ENCODE data around the gene EDA.
A peak's percentile ranks its signal among the peaks of the same experiment; 100 is the strongest.

Gene EDA

DNA sequence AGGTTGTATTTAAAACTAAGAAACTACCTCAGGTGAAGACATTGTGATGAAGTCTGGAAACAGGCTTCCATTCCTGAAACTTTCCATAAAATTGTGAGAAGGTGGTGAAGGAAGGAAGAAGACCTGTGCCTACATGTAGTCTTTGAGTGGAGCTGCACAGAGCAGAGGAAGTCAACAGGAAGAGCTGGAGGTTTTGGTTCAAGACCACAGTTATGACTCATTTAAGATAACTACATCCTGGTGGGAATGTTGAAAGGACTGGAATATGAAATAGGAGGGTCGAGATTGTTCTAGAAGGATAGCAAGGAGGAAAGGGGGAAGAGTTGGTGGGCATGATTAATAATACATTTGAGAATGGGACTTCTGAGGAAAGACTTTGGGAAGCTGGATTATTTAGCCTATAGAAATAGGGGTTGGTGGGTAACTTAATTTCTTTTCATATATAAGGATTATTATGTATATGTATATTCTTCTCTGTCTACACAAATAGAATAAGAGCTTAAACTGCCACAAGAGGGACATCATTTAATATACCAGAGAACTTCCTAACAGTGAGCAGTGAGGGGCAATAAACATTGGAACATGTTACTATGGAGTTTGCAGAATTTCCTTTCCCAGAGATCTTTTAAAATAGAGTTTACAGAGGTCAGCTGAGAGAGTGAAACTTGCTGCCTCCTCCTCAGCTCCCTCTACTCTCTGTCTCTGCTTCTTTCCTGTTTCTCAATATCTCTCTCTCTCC lies 410.4 kb downstream of the EDA start:
- no peak for DNase-seq (ENCODE audit: low read depth)

DNA sequence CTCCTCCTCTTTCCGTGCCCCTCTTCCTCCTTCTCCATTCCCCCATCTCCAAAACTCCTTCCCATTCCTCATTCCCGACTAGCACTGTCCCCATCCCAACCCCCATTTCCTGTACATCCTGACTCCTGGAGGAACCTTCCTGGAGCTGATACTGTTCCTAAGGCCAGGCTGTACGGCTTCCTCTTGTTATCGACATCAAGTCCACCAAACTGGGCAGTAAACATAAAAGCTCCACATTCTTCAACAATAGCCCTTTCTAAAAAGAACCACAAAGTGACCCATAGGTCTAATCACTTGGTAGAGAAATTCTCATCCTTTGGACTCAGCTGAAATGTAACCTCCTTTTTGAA lies 410.9 kb downstream of the EDA start:
- DNase-seq (ENCODE audit: low read depth), result no peak

DNA sequence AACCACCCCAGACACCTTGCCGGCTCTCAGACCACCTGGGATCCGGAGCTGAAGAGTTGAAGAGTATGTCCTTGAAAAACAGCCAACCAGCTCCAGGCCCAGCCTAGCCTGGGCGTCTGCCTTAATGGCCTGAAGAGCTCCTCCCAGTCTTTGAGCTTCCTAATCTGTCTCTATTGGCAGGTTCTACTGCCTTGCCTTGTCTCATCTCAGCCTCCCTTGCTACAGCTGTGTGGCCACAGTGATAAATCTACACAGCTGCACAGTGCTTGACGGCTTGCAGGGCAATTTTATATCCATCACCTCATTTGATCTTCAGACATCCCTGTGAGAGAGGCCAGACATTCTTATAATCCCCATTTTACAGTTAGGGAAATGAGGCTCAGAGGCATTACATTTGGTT lies 413.9 kb downstream of the EDA start:
- no peak for DNase-seq (ENCODE audit: low read depth)

- DNase-seq (ENCODE audit: low read depth), result peak; percentile 10
These were observed 414.4 kb downstream of the EDA start for GRCh38 chrX:70030301-70030767.

GRCh38 chrX:70032792-70033191 lies 416.9 kb downstream of the EDA start:
- no peak for DNase-seq (ENCODE audit: low read depth)

- DNase-seq (ENCODE audit: low read depth), result no peak
These were observed 417.6 kb downstream of the EDA start for GRCh38 chrX:70033348-70034051.

DNA sequence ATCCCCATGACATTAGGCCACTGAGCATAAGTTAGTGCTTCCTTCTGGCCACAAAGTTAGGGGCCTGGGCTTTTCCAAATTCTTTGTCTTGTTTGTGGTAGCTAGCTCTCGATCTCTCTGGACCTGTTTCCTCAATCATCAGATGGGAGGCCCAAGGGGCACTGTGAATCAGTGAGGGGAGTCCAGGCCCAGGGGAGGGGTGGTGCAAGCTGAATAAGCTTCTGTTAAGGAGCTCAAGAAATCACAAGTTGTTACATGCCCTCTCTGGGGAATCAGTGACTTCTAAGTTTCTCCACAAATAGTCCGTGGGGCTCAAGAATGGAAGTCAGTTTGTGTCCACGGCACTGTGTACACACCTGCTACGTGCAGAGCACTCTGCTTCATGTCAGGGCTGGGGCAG lies 418.7 kb downstream of the EDA start:
- DNase-seq (ENCODE audit: low read depth), result no peak

DNA sequence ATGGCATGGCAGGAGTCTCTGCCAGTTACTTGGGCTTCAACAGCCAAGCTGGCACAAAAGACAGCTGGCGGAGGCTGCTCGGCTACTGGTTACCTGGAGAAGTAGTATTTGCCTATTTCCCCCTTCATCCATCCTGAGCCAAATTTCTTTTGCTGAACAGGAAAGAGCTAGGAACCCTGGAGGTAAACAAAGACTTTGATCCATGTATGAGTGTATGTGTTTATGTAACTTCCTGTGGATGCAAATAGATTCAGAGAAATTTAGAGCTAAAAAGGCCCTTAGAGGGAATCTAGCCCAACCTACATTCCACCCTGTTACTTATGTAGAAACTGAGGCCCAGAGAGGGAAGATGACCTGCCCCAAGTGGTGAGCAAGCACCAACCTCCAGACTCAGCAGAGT lies 422.6 kb downstream of the EDA start:
- no peak for DNase-seq (ENCODE audit: low read depth)

GRCh38 chrX:70038951-70039350 lies 423.0 kb downstream of the EDA start:
- no peak for DNase-seq (ENCODE audit: low read depth)

DNA sequence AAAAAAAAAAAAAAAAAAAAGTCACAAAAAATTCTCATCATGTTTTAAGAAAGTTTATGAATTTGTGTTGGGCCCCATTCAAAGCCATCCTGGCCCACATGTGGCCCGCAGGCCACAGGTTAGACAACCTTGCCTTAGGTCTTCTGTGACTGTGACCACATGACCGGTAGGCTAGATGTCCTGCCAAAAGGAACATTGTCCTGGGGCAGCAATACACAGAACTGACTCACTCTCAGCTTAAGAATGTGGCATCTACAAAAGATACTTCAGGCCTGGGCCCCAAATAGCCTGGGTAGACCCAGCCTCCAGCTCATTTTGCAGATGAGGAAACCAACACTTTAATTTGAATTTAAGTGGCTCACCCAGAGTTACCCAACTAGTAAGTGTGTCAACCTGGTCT lies 423.8 kb downstream of the EDA start:
- DNase-seq (ENCODE audit: low read depth), result no peak

DNA sequence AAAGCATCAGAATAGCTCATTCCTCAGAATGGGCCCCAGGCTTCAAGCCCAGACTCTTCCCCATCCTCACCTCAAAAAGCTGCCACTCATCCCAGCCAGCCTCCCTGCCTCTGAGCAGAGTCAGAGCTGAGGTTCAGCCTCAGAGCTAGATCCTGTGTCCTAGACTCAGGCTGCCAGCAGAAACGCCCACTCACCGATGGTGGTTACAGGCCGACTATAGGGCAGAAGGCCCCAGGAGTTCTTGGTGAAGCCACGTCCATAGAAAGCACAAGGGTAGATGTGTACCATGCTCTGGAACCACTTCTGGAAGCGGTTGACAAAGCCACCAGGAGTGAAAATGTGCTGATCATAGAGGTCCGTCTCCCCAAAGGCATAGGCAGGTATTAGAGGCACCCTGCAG lies 426.1 kb downstream of the EDA start:
- DNase-seq (ENCODE audit: low read depth), result no peak

DNA sequence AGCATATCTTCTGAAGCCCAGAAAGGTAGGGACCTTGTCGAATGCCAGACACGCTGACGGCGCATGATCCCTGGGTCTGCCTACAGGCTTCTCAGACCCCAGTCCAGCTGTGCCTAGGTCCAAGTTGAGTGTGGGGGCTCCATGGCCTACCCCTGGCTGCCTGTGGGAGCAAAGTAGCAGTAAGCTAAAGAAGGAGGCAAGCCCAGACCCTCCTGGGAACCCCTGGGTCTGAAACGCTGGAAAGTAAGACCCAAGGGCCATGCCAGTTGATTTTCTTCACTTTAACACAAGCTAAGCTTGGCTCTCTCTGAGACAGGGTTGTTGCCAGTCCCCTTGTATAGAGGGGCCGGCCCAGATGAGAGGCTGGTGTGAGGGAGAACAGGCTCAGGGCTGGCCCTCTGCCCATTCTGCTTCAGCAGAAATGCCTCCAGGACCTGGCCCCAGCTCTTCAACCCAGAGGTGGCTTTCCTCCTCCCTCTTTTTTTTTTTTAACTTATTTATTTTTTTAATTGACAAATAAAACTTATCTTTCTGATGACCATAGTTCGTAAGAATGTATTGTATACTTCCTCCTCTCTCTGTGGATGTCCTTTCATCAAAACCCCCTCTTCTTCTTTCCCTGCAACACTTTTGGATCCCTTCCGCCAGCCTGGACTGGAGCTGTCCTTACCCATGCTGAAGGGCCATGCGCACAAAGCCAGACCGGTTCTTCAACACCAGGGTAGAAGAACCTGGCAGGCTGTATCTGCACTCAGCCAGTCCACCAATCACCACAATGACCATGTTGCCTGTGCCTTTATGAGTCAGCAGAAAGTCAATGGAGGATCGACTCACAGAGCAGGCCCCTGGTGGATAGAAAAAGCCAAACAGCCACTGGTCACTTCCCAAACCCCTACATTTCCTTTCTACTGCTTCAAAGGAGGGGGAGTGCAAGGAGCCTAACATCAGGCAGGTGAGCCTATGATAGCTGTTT lies 426.8 kb downstream of the EDA start:
- no peak for DNase-seq (ENCODE audit: low read depth)

DNA sequence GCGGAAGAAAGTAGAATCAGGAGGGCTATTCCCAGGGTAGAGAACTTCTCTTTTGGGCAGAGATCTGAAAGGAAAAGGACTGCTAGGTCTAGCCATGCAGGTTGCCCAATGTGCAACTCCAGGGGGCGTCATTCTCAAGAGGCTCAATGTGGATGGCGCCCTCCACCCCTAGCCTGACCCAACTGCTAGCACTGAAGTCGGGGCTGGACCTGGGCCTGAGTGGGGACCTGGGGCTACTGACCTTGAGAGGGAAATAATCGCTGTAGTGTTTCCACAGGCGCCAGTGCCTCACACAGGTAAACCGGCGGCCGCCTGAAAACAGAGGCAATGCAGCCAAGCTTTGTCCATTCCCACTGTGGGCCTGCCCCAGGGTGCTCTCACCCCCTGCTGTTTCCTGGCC lies 427.8 kb downstream of the EDA start:
- no peak for DNase-seq (ENCODE audit: low read depth)

DNA sequence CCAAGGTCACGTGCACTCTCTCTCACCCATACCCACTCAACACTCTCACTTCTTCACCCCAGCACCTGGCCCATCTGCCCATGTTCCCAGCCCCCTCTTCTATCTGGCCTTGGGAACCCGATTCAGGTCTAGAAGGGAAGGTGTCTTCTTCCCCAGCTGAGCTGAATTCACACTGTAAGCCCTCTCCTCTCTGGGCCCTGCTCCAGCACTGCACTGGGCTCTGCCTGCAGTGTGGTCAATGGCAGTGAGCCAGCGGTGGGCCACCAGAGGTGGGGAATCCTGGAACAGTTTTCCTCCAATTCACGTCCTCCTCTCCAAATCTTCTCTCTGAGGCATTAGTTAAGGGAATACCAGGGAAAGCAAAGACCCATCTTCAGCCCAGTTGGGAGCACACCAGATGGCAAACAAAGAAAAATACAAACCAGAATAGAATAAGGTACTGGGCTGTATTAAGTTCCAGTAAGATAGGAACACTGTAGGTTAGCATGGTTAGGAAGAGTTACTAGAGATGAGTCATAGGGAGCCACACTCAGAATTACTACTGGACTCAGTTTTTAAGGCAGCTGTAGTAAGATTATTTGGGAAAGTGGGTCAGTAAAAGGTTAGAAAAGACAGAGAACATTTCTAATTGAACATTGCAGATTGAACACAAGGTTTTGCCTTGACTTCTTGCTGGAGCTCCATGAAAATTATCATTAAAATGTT lies 428.8 kb downstream of the EDA start:
- DNase-seq (ENCODE audit: low read depth), result no peak

GRCh38 chrX:70046978-70047377 lies 431.1 kb downstream of the EDA start:
- no peak for DNase-seq (ENCODE audit: low read depth)

- no peak for DNase-seq (ENCODE audit: low read depth)
These were observed 433.5 kb downstream of the EDA start for GRCh38 chrX:70049406-70049805.

DNA sequence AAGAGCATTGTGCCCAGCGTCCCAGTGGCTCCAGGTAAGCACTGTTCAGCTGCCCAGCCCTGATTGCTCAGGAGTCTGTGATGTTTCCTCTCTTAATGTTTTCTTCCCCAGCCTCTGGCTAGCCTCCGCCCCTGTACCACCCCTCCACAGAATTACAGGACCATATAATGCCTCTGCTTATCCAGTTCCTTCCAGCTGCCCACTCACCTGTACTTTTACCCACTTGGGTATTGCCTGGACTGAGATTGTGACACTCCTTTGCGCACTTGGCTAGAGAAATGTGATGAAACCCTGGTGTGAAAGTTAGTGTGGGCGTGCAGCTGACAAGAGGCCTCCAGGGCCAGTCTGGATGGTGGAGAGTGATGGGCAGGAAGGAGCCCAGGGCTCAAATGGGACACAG lies 434.0 kb downstream of the EDA start, which contains the start of gene AWAT2:
Gene AWAT2 (minus strand): TSS at position 14 of the 400 bp plus-strand sequence. CDS start 6 bp downstream, at position 8.
- DNase-seq (ENCODE audit: low read depth), result no peak

DNA sequence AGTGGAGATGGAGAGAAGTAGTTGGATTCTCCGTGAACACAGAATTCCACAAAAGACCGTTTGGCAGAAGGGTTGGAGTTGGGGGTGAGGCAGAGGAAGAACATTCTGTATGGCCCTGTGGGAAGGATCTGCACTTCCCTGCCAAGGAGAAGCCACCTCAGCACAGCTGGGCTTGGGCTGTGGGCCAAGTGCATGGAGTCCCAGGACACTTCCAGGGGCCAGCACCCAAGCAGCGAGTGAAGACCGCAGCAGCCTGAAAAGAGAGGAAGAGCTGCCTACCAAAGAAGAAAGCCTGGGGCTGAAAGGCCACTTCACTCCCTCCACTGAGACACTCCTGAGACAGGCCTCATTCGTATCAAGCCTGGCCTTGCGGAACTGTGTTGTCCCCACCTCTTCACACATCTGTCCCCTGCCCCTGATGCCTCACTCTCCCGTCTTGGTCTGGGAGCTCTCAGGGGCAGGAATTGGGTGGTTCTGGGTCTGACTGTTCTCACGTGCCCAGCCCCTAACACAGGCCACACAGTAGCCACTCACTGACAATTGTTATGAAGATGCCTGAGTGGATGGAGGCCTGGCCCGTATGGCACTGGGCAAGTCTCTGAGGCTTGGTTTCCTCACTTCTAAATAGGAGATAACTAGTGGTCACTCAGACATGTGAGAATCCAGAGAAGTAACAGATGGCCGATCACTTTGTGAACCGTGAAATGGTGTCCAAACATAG lies 437.1 kb downstream of the EDA start:
- no peak for DNase-seq (ENCODE audit: low read depth)

- DNase-seq (ENCODE audit: low read depth), result no peak
These were observed 438.5 kb downstream of the EDA start for GRCh38 chrX:70054391-70054790.

DNA sequence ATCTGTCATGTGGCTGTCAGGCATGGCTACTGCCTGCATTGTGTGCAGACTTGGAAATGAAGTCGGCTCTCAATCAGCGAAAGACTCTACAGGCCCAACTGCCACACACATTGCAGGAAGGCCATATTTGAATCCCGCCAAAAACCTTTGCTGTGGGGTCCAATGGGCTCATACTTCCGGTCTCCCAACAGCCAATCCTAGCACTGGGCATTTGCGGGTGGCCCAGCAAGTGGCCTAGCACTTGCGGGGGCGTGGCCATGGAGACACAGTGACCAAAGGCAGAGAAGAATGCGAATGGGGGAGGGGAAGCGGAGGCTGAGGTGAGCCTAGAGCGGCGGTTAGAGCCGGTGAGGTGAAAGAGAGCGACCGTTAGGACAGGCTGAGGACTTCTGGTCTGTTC lies 446.2 kb downstream of the EDA start, which contains the start of gene OTUD6A:
Gene OTUD6A (plus strand): TSS at position 382 of the 400 bp plus-strand sequence. CDS start 68 bp downstream, outside the sequence.
- no peak for DNase-seq (ENCODE audit: low read depth)

GRCh38 chrX:70062961-70063550 lies 447.1 kb downstream of the EDA start:
- no peak for DNase-seq (ENCODE audit: low read depth)

All from activated T-cell treated with anti-CD3 and anti-CD28 coated beads for 24 hours (primary cell).